Nephron (organoid): ENCODE results near the gene ARFIP1.

Source experiments
- H3K27ac Mint-ChIP-seq, 3 experiments: 2 replicates each; pipeline ENCODE4 v1.8.0; 2020; ENCODE audit warnings: mixed read lengths in 3 of 3, mild to moderate bottlenecking in 2 of 3, moderate library complexity in 1 of 3
- H3K27me3 Mint-ChIP-seq: 2 replicates; pipeline ENCODE4 v1.8.0; 2021; ENCODE audit warnings: low read depth, mild to moderate bottlenecking, moderate library complexity, mixed read lengths
- H3K36me3 Mint-ChIP-seq: 2 replicates; pipeline ENCODE4 v1.8.0; 2020; ENCODE audit warnings: low read depth, mixed read lengths
- H3K4me1 Mint-ChIP-seq: 2 replicates; pipeline ENCODE4 v1.8.0; 2020; ENCODE audit warnings: mixed read lengths
- H3K4me3 Mint-ChIP-seq, 3 experiments: 2 replicates each; pipeline ENCODE4 v1.8.0; 2020; ENCODE audit warnings: mild to moderate bottlenecking in 3 of 3, mixed read lengths in 3 of 3, moderate library complexity in 2 of 3
- H3K9me3 Mint-ChIP-seq: 2 replicates; pipeline ENCODE4 v1.8.0; 2020; ENCODE audit warnings: mixed read lengths
- CTCF ChIP-seq, 3 experiments: fragments of 200-600 bp; sonication (generic); IDR thresholded peaks; one replicate each; pipeline ENCODE4 v1.5.0; 2021; ENCODE audit warnings: antibody characterized with exemption in 3 of 3; ENCODE audit not compliant: unreplicated experiment in 3 of 3

ARFIP1 gene

DNA sequence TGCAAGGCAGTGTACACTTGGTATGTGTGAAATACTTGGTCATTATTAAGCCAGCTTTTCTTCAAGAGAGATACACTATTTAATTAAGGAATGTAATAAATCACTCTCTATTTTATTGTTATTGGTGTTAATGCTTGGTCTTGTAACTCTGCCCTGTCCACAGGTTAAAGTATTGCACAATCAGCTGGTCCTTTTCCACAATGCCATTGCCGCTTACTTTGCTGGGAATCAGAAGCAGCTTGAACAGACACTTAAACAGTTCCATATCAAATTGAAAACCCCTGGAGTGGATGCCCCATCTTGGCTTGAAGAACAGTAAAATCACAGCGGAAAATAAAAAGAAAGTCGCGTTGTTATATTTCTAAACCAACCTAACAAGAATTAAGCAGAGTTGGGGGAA is 130.1 kb downstream of the ARFIP1 start:
- H3K9me3 Mint-ChIP-seq, result no peaks in the 10 kb centered on the region
- H3K4me1 Mint-ChIP-seq, result no peaks in the 10 kb centered on the region
- H3K4me3 Mint-ChIP-seq, result no peak overlapping the region
- TF ChIP-seq CTCF (IDR thresholded peaks at IDR 0.05; ENCODE audit: unreplicated experiment in 3 of 3), result no peak
- H3K27me3 Mint-ChIP-seq, result no peaks in the 10 kb centered on the region
- peaks cover 50% of the 10 kb centered on the region for H3K36me3 Mint-ChIP-seq
- H3K27ac Mint-ChIP-seq, result peak overlapping the region in 2 of 3 experiments; percentile 29 to 83

GRCh38 chr4:152910521-152910920 is 130.8 kb downstream of the ARFIP1 start:
- TF ChIP-seq CTCF (IDR thresholded peaks at IDR 0.05; ENCODE audit: unreplicated experiment in 3 of 3), result no peak
- H3K27ac Mint-ChIP-seq, result peak overlapping the region in 1 of 3 experiments; percentile 83
- H3K36me3 Mint-ChIP-seq, result peaks cover 50% of the 10 kb centered on the region
- H3K4me3 Mint-ChIP-seq, result no peak overlapping the region
- no peaks in the 10 kb centered on the region for H3K9me3 Mint-ChIP-seq
- no peaks in the 10 kb centered on the region for H3K4me1 Mint-ChIP-seq
- no peaks in the 10 kb centered on the region for H3K27me3 Mint-ChIP-seq

DNA sequence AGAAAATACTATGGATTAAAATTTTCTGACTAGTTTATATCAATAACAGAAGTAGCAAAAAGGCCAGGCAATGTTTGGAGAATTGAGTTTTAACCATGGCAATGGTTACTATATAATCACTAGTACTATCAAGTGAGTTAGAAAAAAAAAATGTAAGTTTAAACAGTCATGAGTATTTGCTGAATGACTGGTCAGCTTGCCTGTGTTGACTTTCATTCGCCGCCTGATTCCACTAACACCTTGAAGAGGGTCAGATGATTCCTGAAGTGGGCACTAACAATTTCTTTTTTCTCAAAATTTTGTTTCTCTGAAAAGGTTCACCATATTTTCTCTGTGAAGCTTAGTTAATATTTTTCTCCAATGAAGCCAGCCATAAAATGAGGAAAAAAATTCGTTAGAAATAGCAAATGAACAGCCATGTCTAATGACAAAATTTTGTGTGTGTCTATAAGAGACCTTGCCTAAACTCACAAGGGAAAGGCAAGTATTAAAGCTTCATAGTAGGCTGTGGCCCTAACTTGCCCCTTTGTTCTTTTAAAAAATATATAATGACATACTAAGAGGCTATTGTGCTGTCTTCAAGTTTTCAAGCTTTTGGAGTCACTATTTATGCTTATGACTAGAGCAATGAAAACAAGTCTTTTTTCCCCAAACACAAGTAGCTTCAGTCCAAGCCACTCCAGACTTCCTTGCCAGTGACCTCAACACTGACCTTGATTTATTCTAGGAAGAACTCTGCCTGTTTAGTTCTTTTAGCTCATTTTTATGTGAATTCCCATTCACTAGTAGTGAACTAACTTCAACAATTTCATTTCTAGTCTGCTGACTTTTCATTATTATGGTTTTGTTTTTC is 138.0 kb downstream of the ARFIP1 start:
- Mint-ChIP-seq H3K27me3 (peaks cover 3% of the 10 kb centered on the region), H3K4me3 (no peak overlapping the region), H3K9me3 (peaks cover 28% of the 10 kb centered on the region), H3K36me3 (peaks cover 47% of the 10 kb centered on the region), H3K27ac (no peak overlapping the region), H3K4me1 (no peaks in the 10 kb centered on the region)
- no peak for TF ChIP-seq CTCF (IDR thresholded peaks at IDR 0.05; ENCODE audit: unreplicated experiment in 3 of 3)

DNA sequence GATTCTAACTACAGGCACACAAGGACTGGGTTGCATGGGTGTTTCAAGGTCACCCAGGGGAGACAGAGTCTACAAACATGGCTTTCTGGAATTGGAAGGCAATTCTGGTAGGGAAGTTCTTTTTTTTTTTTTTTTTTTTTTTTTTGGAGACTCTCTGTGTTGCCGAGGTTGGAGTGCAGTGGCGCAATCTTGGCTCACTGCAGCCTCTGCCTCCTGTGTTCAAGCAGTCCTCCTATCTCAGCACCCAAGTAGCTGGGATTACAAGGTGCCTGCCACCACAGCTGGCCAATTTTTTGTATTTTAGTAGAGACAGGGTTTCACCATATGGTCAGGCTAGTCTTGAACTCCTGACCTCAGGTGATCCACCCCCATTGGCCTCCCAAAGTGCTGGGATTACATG is 140.1 kb downstream of the ARFIP1 start:
- no peak overlapping the region for H3K4me3 Mint-ChIP-seq
- H3K36me3 Mint-ChIP-seq, result peaks cover 43% of the 10 kb centered on the region
- TF ChIP-seq CTCF (IDR thresholded peaks at IDR 0.05; ENCODE audit: unreplicated experiment in 3 of 3), result no peak
- H3K9me3 Mint-ChIP-seq, result peaks cover 28% of the 10 kb centered on the region
- peaks cover 3% of the 10 kb centered on the region for H3K27me3 Mint-ChIP-seq
- H3K4me1 Mint-ChIP-seq, result no peaks in the 10 kb centered on the region
- H3K27ac Mint-ChIP-seq, result no peak overlapping the region

- H3K27me3 Mint-ChIP-seq, result peaks cover 3% of the 10 kb centered on the region
- TF ChIP-seq CTCF (IDR thresholded peaks at IDR 0.05; ENCODE audit: unreplicated experiment in 3 of 3), result no peak
- no peak overlapping the region for H3K27ac Mint-ChIP-seq
- H3K36me3 Mint-ChIP-seq, result peaks cover 43% of the 10 kb centered on the region
- H3K4me3 Mint-ChIP-seq, result no peak overlapping the region
- peaks cover 28% of the 10 kb centered on the region for H3K9me3 Mint-ChIP-seq
- H3K4me1 Mint-ChIP-seq, result no peaks in the 10 kb centered on the region
Measured at GRCh38 chr4:152920768-152921167, 141.0 kb downstream of the ARFIP1 start.

DNA sequence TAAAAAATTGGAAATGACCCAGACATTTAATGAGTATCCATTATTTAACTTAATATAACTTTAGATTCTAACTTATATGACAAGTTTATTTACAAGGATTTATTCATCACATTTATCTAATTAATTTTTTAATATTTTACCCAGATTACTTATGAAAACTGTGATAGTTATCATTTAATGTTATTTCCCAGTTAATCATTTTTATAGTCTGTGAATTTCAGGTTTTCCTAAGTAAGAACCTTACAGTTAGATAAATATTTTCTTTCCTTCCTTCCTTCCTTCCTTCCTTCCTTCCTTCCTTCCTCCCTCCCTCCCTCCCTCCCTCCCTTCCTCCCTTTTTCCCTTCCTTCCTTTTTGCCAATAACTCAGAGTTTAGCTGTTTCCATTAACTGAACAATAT is 141.5 kb downstream of the ARFIP1 start:
- H3K4me3 Mint-ChIP-seq, result no peak overlapping the region
- H3K27ac Mint-ChIP-seq, result no peak overlapping the region
- no peaks in the 10 kb centered on the region for H3K4me1 Mint-ChIP-seq
- peaks cover 25% of the 10 kb centered on the region for H3K9me3 Mint-ChIP-seq
- peaks cover 3% of the 10 kb centered on the region for H3K27me3 Mint-ChIP-seq
- peaks cover 40% of the 10 kb centered on the region for H3K36me3 Mint-ChIP-seq
- no peak for TF ChIP-seq CTCF (IDR thresholded peaks at IDR 0.05; ENCODE audit: unreplicated experiment in 3 of 3)
